ENCODE measurements around the gene EFNA2. TPM values are rescaled to one million over a fixed set of nuclear protein-coding genes. Genes with fewer than 3 reads are reported as not detected.
"Not testable (repeated sequence)": the region's sequence is repeated elsewhere in the genome, so short reads cannot be mapped to it uniquely, and the experiment has no call there.

Gene EFNA2
- total RNA-seq, 1 experiment from 2014 or later = 0.45 TPM

DNA sequence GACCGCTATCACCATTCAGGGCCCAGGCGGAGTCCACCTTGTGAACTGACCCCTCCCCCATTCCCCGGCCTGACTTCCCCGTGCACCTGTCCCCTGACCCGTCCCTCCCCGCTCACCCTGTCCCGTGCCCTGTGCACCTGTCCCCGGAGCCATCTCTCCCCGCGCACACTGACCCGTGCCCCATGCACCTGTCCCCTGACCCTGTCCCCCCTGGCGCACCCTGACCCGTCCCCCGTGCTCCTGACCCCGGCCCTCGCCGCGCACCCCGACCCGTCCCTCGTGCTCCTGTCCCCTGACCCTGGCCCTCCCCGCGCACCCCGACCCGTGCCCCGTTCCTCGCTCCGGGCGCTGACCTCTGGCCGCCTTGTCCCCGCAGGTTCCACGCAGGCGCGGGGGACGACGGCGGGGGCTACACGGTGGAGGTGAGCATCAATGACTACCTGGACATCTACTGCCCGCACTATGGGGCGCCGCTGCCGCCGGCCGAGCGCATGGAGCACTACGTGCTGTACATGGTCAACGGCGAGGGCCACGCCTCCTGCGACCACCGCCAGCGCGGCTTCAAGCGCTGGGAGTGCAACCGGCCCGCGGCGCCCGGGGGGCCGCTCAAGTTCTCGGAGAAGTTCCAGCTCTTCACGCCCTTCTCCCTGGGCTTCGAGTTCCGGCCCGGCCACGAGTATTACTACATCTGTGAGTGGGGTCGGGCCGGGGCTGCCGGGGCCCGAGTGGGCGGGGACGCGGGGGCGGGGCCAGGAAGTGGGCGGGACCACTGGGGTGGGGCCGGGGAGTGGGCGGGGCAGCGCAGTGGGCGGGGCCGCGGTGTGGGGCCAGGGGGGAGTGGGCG, 9.7 kb downstream of the EFNA2 start:
- no peak for DNase-seq (ENCODE audit: low read depth)

- no peak for DNase-seq (ENCODE audit: low read depth)
Measured at GRCh38 chr19:1296078-1296477, 10.4 kb downstream of the EFNA2 start.

DNA sequence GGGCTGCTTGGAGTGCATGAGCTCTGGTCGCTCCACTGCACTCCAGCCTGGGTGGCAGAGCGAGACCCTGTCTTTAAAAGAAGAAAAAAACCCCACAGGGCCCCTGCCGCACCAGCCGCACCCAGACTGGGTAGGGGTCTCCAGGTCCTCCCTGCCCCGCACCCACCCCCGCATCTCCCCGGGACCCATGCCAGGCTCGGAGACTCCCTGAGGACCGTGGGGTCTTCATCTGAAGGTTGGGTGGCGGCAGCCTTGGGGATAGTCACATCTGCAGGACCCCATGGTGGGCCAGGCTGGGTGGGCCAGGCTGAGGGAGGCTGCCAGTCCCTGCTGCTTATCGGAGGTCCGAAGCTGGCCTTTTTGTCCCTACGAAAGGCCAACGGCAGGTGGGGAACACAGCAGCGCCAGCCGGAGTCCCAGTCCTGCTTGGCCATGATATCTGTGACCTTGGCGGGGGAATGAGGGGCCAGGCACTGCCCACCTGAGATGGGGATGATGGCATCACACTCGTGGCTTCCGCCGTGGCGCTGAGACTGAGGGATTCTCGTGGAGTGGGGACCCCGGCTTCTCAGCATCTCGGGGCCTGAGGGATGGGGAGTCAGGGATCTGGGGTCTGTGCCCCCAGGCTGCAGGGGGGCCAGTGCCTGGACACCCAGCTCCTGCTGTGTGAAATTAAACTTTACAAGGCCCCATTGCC, 11.1 kb downstream of the EFNA2 start:
- no peak for DNase-seq (ENCODE audit: low read depth)

GRCh38 chr19:1298235-1298634, 12.6 kb downstream of the EFNA2 start:
- DNase-seq (ENCODE audit: low read depth) = no peak

DNA sequence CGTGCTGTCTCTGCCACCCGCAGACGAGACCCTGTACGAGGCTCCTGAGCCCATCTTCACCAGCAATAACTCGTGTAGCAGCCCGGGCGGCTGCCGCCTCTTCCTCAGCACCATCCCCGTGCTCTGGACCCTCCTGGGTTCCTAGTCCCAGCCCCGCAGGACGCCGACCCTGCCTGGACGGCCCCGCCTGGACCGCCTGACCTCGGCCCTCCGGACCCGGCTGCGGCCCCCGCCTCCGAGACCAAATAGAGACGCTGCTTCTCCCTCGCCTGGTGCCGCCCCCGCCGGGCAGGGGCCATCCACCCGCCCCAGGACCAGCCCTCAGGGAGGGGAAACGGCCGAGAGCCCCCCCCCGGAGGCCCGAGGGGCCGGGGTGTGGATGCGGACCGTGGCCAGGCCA, 14.1 kb downstream of the EFNA2 start:
- no peak for DNase-seq (ENCODE audit: low read depth)

GRCh38 chr19:1300744-1301490, 15.2 kb downstream of the EFNA2 start:
- no peak for DNase-seq (ENCODE audit: low read depth)

GRCh38 chr19:1302533-1303239, 17.0 kb downstream of the EFNA2 start:
- no peak for DNase-seq (ENCODE audit: low read depth)

GRCh38 chr19:1304197-1304924, 18.7 kb downstream of the EFNA2 start:
- DNase-seq (ENCODE audit: low read depth) = no peak

- not testable (repeated sequence) for DNase-seq (ENCODE audit: low read depth)
Measured at GRCh38 chr19:1305354-1305753, 19.7 kb downstream of the EFNA2 start.

DNA sequence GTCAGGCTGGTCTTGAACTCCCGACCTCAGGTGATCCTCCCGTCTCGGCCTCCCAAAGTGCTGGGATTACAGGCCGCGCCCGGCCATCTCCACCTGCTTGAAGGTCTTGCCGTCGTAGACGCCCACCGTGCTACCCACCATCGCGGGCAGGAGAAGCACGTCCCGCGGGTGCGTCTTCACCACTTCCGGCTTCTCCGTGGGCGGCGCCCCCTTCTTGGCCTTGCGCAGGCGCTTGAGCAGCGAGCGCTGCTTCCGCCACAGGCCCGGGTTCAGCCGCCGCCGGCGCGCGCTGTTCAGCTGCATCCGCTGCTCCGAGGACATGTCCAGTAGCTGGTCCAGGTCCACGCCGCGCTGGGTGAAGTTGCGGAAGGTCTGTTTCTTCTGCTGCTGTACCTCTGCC, 21.6 kb downstream of the EFNA2 start:
- DNase-seq (ENCODE audit: low read depth) = no peak

DNA sequence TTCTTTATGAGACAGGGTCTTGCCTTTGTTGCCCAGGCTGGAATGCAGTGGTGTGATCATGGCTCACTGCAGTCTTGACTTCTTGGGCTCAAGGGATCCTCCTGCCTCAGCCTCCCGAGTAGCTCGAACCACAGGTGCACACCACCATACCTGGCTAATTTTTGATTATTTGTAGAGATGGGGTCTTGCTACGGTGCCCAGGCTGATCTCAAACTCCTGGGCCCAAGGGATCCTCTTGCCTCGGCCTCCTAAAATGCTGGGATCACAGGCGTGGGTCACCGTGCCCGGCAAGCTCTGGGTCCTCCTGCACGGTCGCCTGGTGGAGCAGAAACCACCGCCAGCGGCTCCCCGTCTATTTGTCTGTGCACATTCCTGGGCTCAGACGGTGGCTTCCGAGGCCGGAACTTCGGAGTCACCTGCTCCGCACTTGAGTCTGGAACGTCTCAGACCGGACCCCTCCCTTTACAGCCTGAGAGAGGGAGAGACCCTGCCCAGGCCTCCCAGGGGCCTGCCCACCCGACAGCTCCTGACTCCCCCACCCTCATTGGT, 22.2 kb downstream of the EFNA2 start:
- DNase-seq (ENCODE audit: low read depth) = no peak

DNA sequence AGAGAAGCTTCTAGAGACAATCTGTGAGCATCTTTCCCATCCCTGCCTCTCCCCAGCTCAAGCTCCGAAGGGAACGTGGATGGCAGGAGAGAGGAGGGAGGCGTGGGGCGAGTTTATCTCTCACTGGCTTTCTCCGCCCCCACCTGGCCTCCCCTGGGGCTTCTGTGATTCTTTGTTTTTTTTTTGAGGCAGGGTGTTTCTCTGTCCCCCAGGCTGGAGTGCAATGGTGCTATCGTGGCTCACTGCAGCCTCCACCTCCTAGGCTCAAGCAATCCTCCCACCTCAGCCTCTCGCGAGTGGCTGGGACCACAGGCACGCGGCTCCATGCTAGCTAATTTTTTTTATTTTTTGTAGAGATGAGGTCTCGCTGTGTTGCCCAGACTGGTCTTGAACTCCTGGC, 23.0 kb downstream of the EFNA2 start:
- DNase-seq (ENCODE audit: low read depth) = no peak

- no peak for DNase-seq (ENCODE audit: low read depth)
Measured at GRCh38 chr19:1309977-1310852, 24.5 kb downstream of the EFNA2 start.

DNA sequence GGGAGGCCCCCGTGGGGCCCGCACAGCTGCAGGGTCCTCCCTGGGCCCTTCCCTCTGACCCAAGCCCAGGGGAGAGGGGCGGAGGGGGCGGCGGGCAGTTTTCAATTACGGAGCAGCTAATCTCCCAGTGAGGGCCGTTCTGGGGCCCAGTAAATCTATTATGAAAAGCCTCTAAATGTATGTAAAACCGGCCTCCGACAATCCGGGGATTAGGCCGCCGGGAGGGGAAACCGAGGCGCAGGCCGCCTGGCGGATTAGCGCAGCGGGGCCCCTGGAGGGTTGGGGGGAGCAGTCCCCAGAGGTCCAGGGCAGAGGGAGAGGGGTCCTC, 25.1 kb downstream of the EFNA2 start:
- DNase-seq (ENCODE audit: low read depth) = no peak

GRCh38 chr19:1311543-1312091, 25.9 kb downstream of the EFNA2 start:
- DNase-seq (ENCODE audit: low read depth) = peak; percentile 28

DNA sequence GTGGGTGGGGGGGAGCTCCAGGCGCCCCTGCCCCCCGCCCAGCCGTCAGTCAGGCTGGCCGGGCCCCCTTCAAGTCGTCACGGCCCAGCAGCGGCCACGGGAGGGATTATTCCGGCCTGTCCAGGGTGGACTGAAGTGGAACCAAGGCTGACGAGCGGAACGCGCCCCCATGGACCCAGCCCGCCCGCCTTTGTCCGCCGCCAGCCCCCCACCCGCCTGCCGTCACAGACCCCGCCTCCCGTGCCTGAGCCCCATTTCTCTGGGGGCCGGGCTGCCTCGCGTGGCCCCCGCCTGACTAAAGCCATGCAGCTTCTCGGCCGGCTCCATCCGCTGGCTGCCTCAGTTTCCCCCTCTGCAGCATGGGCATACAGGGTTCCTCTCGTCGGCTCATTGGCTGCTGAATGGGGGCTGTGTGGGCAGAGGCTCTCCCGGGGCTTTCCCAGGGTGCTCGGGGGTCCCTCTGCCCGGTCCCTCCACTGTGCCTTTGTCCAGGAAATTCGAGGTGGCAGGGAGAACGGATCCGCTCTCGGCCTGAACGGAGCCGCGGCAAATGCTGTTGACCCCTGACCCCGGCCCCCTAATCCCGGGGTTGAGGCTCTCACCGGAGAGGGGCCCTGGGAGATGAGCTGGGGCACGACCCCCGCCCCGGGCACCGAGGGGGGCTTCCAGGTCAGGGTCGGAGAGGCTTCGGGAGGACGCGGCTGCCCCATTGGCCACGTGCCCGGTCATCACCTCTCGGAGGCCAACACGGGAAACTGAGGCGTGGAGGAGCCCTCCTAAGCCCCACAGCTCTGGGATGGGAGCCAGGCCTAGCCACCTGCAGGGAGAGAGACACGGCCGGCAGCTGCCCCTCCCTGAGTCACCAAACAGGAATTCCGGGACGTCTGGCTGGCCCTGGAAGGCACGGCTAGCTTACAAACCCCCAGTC, 27.4 kb downstream of the EFNA2 start:
- peak; percentile 73 for DNase-seq (ENCODE audit: low read depth)

DNA sequence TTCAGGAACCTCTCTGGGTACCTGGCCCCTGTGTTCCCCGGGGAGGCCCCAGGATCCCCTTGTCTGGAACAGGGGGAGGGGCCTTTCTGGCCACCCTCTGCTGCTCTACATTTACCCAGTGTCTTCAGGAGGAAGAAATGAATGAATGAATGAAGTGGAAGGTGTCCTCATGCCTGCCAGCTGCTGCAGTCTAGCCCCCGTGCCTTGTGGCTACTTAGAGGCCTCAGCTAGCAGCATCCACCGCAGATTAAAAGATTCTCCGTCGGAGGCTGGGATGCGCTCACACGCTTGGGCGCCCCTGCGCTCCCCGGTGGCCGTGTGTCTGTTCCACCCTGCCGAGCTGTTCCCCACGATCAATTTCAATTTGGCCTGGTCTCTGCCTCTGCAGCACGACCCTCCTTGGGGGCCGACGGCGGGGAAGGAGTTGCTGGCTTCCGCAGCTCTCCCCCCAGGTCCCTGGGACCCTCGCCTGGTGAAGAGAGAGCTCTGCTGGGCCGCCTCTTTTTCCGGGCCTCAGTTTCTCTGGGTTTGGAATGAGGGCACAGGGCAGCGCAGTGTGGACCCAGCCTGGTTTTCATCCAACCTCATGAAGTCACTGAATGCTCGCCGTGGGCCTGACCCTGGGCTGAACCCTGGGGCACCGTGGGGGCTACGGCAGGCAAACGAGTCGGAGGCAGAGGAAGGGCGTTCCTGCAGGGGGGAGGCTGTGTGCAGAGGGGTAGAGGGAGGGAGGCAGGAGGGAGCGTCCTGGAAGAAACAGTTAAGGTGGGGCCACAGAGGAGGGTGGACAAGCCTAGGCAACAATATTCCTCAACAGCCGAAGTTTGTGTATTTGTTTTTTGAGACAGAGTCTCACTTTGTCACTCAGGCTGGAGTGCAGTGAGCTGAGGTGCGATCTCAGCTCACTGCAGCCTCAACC, 28.3 kb downstream of the EFNA2 start:
- no peak for DNase-seq (ENCODE audit: low read depth)

Measured in HT1080 (cell line).